ENCODE measurements around the gene SPAG7. TPM values are rescaled to one million over a fixed set of nuclear protein-coding genes. Genes with fewer than 3 reads are reported as not detected.

SPAG7 gene
- 60.5 and 73.1 TPM in 2 replicates for total RNA-seq (ENCODE audit: low replicate concordance)
- long read RNA-seq, transcript SPAG7-201 (7 exons, 1,058 nt) = major isoform, 118 of 138 reads
- long read RNA-seq, partial matches to known transcripts = 2 of 138 reads
- long read RNA-seq, other reads (novel, unspliced or antisense) = 13 of 138 reads

GRCh38 chr17:4967539-4968485 lies at the start of gene SPAG7:
SPAG7 (minus strand) TSS chr17:4967817; CDS start chr17:4967804, 13 bp downstream.
- no peaks in the 10 kb centered on the region for H3K9me3 Mint-ChIP-seq
- peaks cover 37% of the 10 kb centered on the region for H3K4me1 Mint-ChIP-seq (ENCODE audit: unreplicated experiment)
- no peak for TF ChIP-seq CTCF (conservative IDR thresholded peaks at IDR 0.05)
- DNase-seq (ENCODE audit: extremely low spot score, unreplicated experiment) = peak; percentile 97
- H3K4me3 Mint-ChIP-seq = no peak within 1 kb of the TSS
- H3K27me3 Mint-ChIP-seq = no peaks in the 10 kb centered on the region
- H3K36me3 Mint-ChIP-seq = peaks cover 20% of the 10 kb centered on the region
- no peak within 1 kb of the TSS for H3K27ac Mint-ChIP-seq

- Mint-ChIP-seq H3K27ac (no peak overlapping the region), H3K36me3 (peaks cover 12% of the 10 kb centered on the region)
Measured at GRCh38 chr17:5014357-5014756, 46.7 kb upstream of the SPAG7 start.

GRCh38 chr17:5011928-5012327 lies 44.3 kb upstream of the SPAG7 start:
- Mint-ChIP-seq H3K27me3 (no peaks in the 10 kb centered on the region), H3K9me3 (no peaks in the 10 kb centered on the region), H3K4me3 (no peak overlapping the region), H3K27ac (no peak overlapping the region), H3K4me1 (ENCODE audit: unreplicated experiment) (no peaks in the 10 kb centered on the region), H3K36me3 (peaks cover 23% of the 10 kb centered on the region)
- no peak for DNase-seq (ENCODE audit: extremely low spot score, unreplicated experiment)
- no peak for TF ChIP-seq CTCF (conservative IDR thresholded peaks at IDR 0.05)

More at GRCh38 chr17:5014357-5014756, 46.7 kb upstream of the SPAG7 start:
- Mint-ChIP-seq H3K4me3 (no peak overlapping the region), H3K4me1 (ENCODE audit: unreplicated experiment) (no peaks in the 10 kb centered on the region), H3K27me3 (no peaks in the 10 kb centered on the region), H3K9me3 (no peaks in the 10 kb centered on the region)
- TF ChIP-seq CTCF (conservative IDR thresholded peaks at IDR 0.05) = no peak
- no peak for DNase-seq (ENCODE audit: extremely low spot score, unreplicated experiment)

- Mint-ChIP-seq H3K27ac (no peak overlapping the region), H3K4me1 (ENCODE audit: unreplicated experiment) (peaks cover 10% of the 10 kb centered on the region), H3K27me3 (no peaks in the 10 kb centered on the region), H3K36me3 (peaks cover 34% of the 10 kb centered on the region), H3K4me3 (no peak overlapping the region), H3K9me3 (no peaks in the 10 kb centered on the region)
- TF ChIP-seq CTCF (conservative IDR thresholded peaks at IDR 0.05) = no peak
- no peak for DNase-seq (ENCODE audit: extremely low spot score, unreplicated experiment)
Measured at GRCh38 chr17:5003214-5003867, 35.7 kb upstream of the SPAG7 start.

GRCh38 chr17:5002121-5002788 lies 34.6 kb upstream of the SPAG7 start:
- Mint-ChIP-seq H3K27ac (no peak overlapping the region), H3K27me3 (no peaks in the 10 kb centered on the region), H3K4me3 (no peak overlapping the region), H3K36me3 (peaks cover 25% of the 10 kb centered on the region), H3K4me1 (ENCODE audit: unreplicated experiment) (peaks cover 10% of the 10 kb centered on the region), H3K9me3 (no peaks in the 10 kb centered on the region)
- DNase-seq (ENCODE audit: extremely low spot score, unreplicated experiment) = no peak
- TF ChIP-seq CTCF (conservative IDR thresholded peaks at IDR 0.05) = no peak
